NT2/D1 (cell line): Measurements from ENCODE around the gene DIO2.

Source experiments
- DNase-seq: peaks from one replicate; pipeline ENCODE4 v3.0.0-alpha.2; 2011; ENCODE audit warnings: low read depth, low spot score
- H3K27me3 ChIP-seq: 2 replicates; pipeline ENCODE4 v1.6.0; 2011; ENCODE audit warnings: mild to moderate bottlenecking; ENCODE audit not compliant: insufficient read length, insufficient read depth
- H3K36me3 ChIP-seq: 2 replicates; pipeline ENCODE4 v1.6.1; 2011; ENCODE audit warnings: mild to moderate bottlenecking, low read length, mixed read lengths; ENCODE audit not compliant: insufficient read depth, insufficient read length
- H3K4me1 ChIP-seq: 2 replicates; pipeline ENCODE4 v1.5.1; 2011; ENCODE audit not compliant: insufficient read depth, insufficient read length
- H3K4me3 ChIP-seq: 2 replicates; pipeline ENCODE4 v1.5.1; 2011; ENCODE audit warnings: low read depth; ENCODE audit not compliant: insufficient read length
- H3K9ac ChIP-seq: 2 replicates; pipeline ENCODE4 v1.6.0; 2011; ENCODE audit warnings: low read depth; ENCODE audit not compliant: insufficient read length
- H3K9me3 ChIP-seq: 2 replicates; pipeline ENCODE4 v1.5.1; 2011; ENCODE audit warnings: mild to moderate bottlenecking, low read length; ENCODE audit not compliant: insufficient read depth
- SUZ12 ChIP-seq: IDR thresholded peaks from 2 replicates; pipeline ENCODE4 v1.6.1; 2011; ENCODE audit not compliant: insufficient read length, insufficient read depth; ENCODE audit errors: extremely low read depth
- YY1 ChIP-seq: IDR thresholded peaks from 2 replicates; pipeline ENCODE4 v1.6.1; 2011; ENCODE audit not compliant: insufficient read length, insufficient read depth
- ZNF274 ChIP-seq: IDR thresholded peaks from 2 replicates; pipeline ENCODE4 v1.6.1; 2011; ENCODE audit warnings: mild to moderate bottlenecking, low read depth, low read length

The DIO2 gene

GRCh38 chr14:80167793-80168448, 43.4 kb downstream of the DIO2 start:
- Histone ChIP-seq H3K9me3 (no peaks in the 10 kb centered on the region), H3K4me1 (no peaks in the 10 kb centered on the region), H3K27me3 (no peaks in the 10 kb centered on the region), H3K4me3 (no peak overlapping the region), H3K9ac (no peak overlapping the region), H3K36me3 (no peaks in the 10 kb centered on the region)
- DNase-seq: no peak
- no peak for TF ChIP-seq SUZ12
- no peak for TF ChIP-seq YY1
- TF ChIP-seq ZNF274: no peak

GRCh38 chr14:80164991-80165721, 46.1 kb downstream of the DIO2 start:
- no peak for DNase-seq
- no peak overlapping the region for H3K9ac ChIP-seq
- no peaks in the 10 kb centered on the region for H3K36me3 ChIP-seq
- TF ChIP-seq SUZ12 (no peak), YY1 (no peak)
- no peaks in the 10 kb centered on the region for H3K9me3 ChIP-seq
- no peaks in the 10 kb centered on the region for H3K27me3 ChIP-seq
- H3K4me3 ChIP-seq: no peak overlapping the region
- H3K4me1 ChIP-seq: no peaks in the 10 kb centered on the region

- DNase-seq: no peak
- Histone ChIP-seq H3K9me3 (no peaks in the 10 kb centered on the region), H3K9ac (no peak overlapping the region), H3K36me3 (no peaks in the 10 kb centered on the region), H3K27me3 (no peaks in the 10 kb centered on the region), H3K4me1 (no peaks in the 10 kb centered on the region), H3K4me3 (no peak overlapping the region)
- no peak for TF ChIP-seq ZNF274
- TF ChIP-seq YY1: no peak
- TF ChIP-seq SUZ12: no peak
These were observed 58.5 kb downstream of the DIO2 start for GRCh38 chr14:80152763-80153162.

GRCh38 chr14:80152166-80152565, 59.1 kb downstream of the DIO2 start:
- Histone ChIP-seq H3K4me3 (no peak overlapping the region), H3K36me3 (no peaks in the 10 kb centered on the region), H3K27me3 (no peaks in the 10 kb centered on the region), H3K4me1 (no peaks in the 10 kb centered on the region), H3K9ac (no peak overlapping the region), H3K9me3 (no peaks in the 10 kb centered on the region)
- TF ChIP-seq YY1 (no peak), ZNF274 (no peak), SUZ12 (no peak)
- no peak for DNase-seq

- H3K9ac ChIP-seq: no peak overlapping the region
- no peaks in the 10 kb centered on the region for H3K27me3 ChIP-seq
- no peaks in the 10 kb centered on the region for H3K9me3 ChIP-seq
- no peak for DNase-seq
- TF ChIP-seq YY1 (no peak), SUZ12 (no peak), ZNF274 (no peak)
- H3K36me3 ChIP-seq: no peaks in the 10 kb centered on the region
- no peaks in the 10 kb centered on the region for H3K4me1 ChIP-seq
- H3K4me3 ChIP-seq: no peak overlapping the region
These were observed 61.0 kb downstream of the DIO2 start for GRCh38 chr14:80150301-80150700.
